Measurements from ENCODE around the gene AACS. TPM values are rescaled to one million over a fixed set of nuclear protein-coding genes. Genes with fewer than 3 reads are reported as not detected.

AACS gene
- polyA plus RNA-seq, 1 experiment = 18.0 TPM

DNA sequence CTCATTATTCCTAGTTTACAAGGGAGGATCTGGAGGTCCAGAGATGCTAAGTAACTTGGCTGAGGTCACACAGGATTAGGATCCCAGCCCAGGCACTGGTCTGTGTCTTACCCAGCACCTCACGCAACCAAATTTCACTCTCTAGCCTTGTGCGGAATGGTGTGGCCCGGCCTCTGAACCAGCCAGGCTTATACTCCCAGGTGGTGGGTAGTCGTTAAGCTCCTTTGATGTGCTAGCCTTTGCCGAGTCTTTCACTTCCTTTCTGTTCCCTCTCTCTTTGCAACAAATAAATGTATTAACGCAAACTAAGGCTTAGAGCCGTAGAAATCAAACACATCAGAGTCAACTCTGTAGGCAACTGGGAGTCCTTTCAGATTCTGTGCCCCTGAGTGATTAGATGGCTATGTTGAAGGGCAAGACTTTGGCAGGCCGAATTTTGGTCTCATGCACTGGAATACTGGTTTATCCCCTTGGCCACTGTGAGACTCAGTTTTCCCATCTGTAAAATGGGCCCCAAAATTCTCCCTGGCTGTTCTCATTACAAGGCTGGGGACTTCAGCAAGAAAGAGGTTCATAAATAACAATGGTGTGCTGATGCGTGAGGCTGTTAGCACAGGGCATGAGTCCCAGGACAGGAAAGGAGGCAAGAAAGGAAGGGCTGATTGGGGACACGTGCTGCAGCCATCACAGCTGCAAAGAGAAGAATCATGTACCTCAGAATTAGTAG, 126.3 kb downstream of the AACS start:
- CTCF ChIA-PET = no interaction called here

GRCh38 chr12:125192690-125193221, 127.5 kb downstream of the AACS start:
- no peak overlapping the region for H3K4me3 ChIP-seq (ENCODE audit: low read depth, low read length)
- H3K27ac ChIP-seq (ENCODE audit: low read depth, low read length) = no peak overlapping the region
- TF ChIP-seq, protein P1, sequence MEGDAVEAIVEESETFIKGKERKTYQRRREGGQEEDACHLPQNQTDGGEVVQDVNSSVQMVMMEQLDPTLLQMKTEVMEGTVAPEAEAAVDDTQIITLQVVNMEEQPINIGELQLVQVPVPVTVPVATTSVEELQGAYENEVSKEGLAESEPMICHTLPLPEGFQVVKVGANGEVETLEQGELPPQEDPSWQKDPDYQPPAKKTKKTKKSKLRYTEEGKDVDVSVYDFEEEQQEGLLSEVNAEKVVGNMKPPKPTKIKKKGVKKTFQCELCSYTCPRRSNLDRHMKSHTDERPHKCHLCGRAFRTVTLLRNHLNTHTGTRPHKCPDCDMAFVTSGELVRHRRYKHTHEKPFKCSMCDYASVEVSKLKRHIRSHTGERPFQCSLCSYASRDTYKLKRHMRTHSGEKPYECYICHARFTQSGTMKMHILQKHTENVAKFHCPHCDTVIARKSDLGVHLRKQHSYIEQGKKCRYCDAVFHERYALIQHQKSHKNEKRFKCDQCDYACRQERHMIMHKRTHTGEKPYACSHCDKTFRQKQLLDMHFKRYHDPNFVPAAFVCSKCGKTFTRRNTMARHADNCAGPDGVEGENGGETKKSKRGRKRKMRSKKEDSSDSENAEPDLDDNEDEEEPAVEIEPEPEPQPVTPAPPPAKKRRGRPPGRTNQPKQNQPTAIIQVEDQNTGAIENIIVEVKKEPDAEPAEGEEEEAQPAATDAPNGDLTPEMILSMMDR (IDR thresholded peaks at IDR 0.05; ENCODE audit: low read depth, low read length) = no peak
- CTCF ChIA-PET = no interaction called here
- H3K9me3 ChIP-seq (ENCODE audit: control insufficient read depth, insufficient read depth, low read length) = no peaks in the 10 kb centered on the region
- no peak for DNase-seq (ENCODE audit: low read depth, low spot score)
- H3K27me3 ChIP-seq (ENCODE audit: control insufficient read depth, insufficient read depth, low read length) = peaks cover 23% of the 10 kb centered on the region
- POLR2A ChIA-PET = no interaction called here

More for the DNA sequence above, 126.3 kb downstream of the AACS start:
- Histone ChIP-seq H3K27ac (ENCODE audit: low read depth, low read length) (no peak overlapping the region), H3K4me3 (ENCODE audit: low read depth, low read length) (no peak overlapping the region), H3K27me3 (ENCODE audit: control insufficient read depth, insufficient read depth, low read length) (peaks cover 33% of the 10 kb centered on the region), H3K9me3 (ENCODE audit: control insufficient read depth, insufficient read depth, low read length) (no peaks in the 10 kb centered on the region)
- TF ChIP-seq, protein P1 (IDR thresholded peaks at IDR 0.05; ENCODE audit: low read depth, low read length) = no peak
- no peak for DNase-seq (ENCODE audit: low read depth, low spot score)
- POLR2A ChIA-PET = no interaction called here

Small RNAs within 50 kb of the gene (small RNA-seq; reads per million reads assigned to genes)
- gene AC122688.1 (ENCODE audit: insufficient read length, low read depth) = not detected

Other genes starting within 250 kb of the AACS start
- gene SCARB1, start 201.6 kb upstream of the AACS start, polyA plus RNA-seq (2011; rRNA removed) = 10.3 and 17.9 TPM in 2 replicates
- 1,376 and 1,684 TPM in 2 replicates for gene UBC, start 150.8 kb upstream of the AACS start, polyA plus RNA-seq (2011; rRNA removed)
- gene DHX37, start 76.3 kb upstream of the AACS start, polyA plus RNA-seq (2011; rRNA removed) = 6.3 and 7.5 TPM in 2 replicates
- gene BRI3BP, start 71.8 kb upstream of the AACS start, polyA plus RNA-seq (2011; rRNA removed) = 2.6 and 2.9 TPM in 2 replicates
- 0.43 and 0.61 TPM in 2 replicates for gene TMEM132B, start 121.0 kb downstream of the AACS start, polyA plus RNA-seq (2011; rRNA removed)